Measurements from ENCODE around the gene DRAXIN.

- TF ChIP-seq FOXM1 (IDR thresholded peaks at IDR 0.05; ENCODE audit: borderline replicate concordance) = no peak
- no peak for TF ChIP-seq SP1 (IDR thresholded peaks at IDR 0.05)
- no peak for TF ChIP-seq FOXA1 (IDR thresholded peaks at IDR 0.05)
- no peak for TF ChIP-seq ELF4 (IDR thresholded peaks at IDR 0.05)
- TF ChIP-seq FOXK2 (IDR thresholded peaks at IDR 0.05) = no peak
These were observed 76.6 kb downstream of the DRAXIN start for GRCh38 chr1:11767922-11768704.
